Kidney epithelial cell (primary cell): ENCODE results near the gene CD79A. TPM values are rescaled to one million over a fixed set of nuclear protein-coding genes. Genes with fewer than 3 reads are reported as not detected.

Source experiments
- DNase-seq: peaks from one replicate; pipeline ENCODE4 v3.0.0-alpha.2; 2010; ENCODE audit warnings: low read depth
- H3K27me3 ChIP-seq: 2 replicates; pipeline ENCODE4 v1.6.0; 2011; ENCODE audit warnings: low read length; ENCODE audit not compliant: control insufficient read depth, insufficient read depth
- H3K36me3 ChIP-seq: 2 replicates; pipeline ENCODE4 v1.5.1; 2011; ENCODE audit warnings: low read length; ENCODE audit not compliant: control insufficient read depth, insufficient read depth
- H3K4me3 ChIP-seq: 2 replicates; pipeline ENCODE4 v1.5.1; 2011; ENCODE audit warnings: low read depth, mild to moderate bottlenecking, control low read depth, low read length
- CTCF ChIP-seq: IDR thresholded peaks from 2 replicates; pipeline ENCODE4 v1.5.1; 2011; ENCODE audit warnings: mild to moderate bottlenecking, moderate library complexity, low read length, control low read depth, inconsistent platforms; ENCODE audit not compliant: insufficient read depth, poor library complexity, severe bottlenecking
- total RNA-seq: library from RNA; depleted of rRNA; stranded (reverse); fragments of >200 nt; gene quantifications from 2 replicates; pipeline ENCODE4 v1.2.3, GENCODE V29; 2015

CD79A gene
- total RNA-seq, 1 donor from 2014 or later: not detected

- H3K4me3 ChIP-seq: no peak overlapping the region
- TF ChIP-seq CTCF: no peak
- H3K27me3 ChIP-seq: peaks cover 13% of the 10 kb centered on the region
- no peaks in the 10 kb centered on the region for H3K36me3 ChIP-seq
- no peak for DNase-seq
These were observed 29.2 kb downstream of the CD79A start for GRCh38 chr19:41906271-41906670.

DNA sequence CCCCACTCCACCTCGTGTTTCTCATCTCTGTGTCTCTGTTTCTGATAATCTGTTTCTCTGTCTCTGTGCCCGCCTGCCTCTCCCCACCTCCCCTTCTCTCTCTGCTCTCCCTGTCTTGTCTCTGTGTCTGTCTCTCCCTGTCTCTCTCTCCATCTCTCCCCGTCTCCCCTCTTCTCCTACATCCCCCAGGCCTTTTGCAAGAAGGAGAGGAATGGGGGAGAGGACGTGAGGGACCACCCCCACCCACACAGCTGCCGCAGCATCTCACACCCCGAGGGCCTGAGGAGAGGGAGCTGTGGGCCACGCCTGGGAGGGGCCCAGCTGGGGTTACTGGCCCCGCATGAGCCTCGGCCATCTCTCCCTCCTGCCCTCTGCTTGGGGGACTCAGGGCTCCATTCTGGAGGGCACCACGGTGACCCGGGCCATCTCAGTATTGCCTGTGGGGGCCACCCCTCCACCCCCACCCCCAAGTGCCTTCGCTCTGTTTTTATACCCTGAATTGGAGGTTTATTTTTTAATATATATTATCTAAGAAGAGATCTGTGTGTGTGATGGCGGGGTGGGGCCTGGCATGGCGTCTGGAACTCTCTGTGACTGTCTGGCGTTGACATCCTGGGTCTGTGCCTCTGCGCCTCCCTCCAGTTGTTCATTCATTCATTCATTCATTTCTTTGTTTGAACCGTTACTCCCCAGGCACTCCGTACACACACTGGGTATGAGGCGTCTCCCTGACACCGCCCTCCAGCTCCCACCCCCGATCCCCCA, 30.0 kb downstream of the CD79A start:
- TF ChIP-seq CTCF: no peak
- peaks cover 22% of the 10 kb centered on the region for H3K27me3 ChIP-seq
- H3K36me3 ChIP-seq: no peaks in the 10 kb centered on the region
- no peak overlapping the region for H3K4me3 ChIP-seq
- no peak for DNase-seq

- peaks cover 32% of the 10 kb centered on the region for H3K27me3 ChIP-seq
- no peak for DNase-seq
- H3K4me3 ChIP-seq: no peak overlapping the region
- H3K36me3 ChIP-seq: no peaks in the 10 kb centered on the region
- no peak for TF ChIP-seq CTCF
These were observed 31.0 kb downstream of the CD79A start for GRCh38 chr19:41907994-41908615.

DNA sequence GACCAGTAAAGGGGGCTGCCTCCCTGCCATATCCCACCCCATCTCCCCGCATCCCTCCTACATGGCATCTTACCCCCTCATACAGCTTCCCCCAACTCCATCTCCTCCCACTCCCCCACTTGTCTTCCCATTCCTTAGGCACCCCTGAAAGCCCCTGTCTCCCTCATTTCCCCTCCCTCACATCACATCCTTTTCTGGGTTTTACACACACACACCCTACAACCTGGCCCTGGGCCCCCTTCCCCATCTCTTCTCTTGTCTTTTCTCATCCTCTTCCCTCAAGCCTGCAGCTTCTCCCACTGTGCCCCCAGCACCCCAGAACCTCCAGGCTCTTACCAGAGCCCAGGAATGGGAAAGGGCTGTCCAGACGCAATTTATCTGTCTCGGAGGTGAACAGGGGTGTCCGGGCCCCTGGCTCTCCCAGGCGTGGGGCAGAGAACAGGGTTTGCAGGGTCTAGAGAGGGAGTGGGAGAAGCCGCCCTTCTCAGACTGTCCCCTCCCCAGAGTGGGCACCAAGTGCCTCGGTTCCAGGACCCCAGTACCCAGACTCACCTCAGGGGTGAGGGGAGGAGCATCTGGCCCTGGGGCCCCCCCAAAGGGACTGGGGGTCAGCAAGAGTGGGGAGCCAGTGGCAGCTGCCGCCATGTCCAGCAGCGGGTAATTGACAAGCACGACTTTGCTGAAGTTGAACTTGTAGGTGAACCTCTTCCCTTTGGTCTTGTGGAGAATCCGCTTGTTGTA, 31.8 kb downstream of the CD79A start:
- no peak overlapping the region for H3K4me3 ChIP-seq
- H3K27me3 ChIP-seq: peaks cover 40% of the 10 kb centered on the region
- H3K36me3 ChIP-seq: no peaks in the 10 kb centered on the region
- DNase-seq: no peak
- TF ChIP-seq CTCF: no peak

GRCh38 chr19:41909706-41910105, 32.6 kb downstream of the CD79A start:
- no peak for TF ChIP-seq CTCF
- no peak for DNase-seq
- Histone ChIP-seq H3K36me3 (no peaks in the 10 kb centered on the region), H3K4me3 (no peak overlapping the region), H3K27me3 (peaks cover 45% of the 10 kb centered on the region)
